CD4-positive, alpha-beta T cell treated with Interleukin-15 for 1 hour (primary cell): ENCODE data around the gene EXTL1.

Experiments
- DNase-seq: peaks from one replicate; pipeline ENCODE4 v3.0.0-alpha.2; 2020

The EXTL1 gene

GRCh38 chr1:26025060-26025459 lies 3.5 kb downstream of the EXTL1 start:
- DNase-seq, result no peak

GRCh38 chr1:26025517-26025916 lies 3.9 kb downstream of the EXTL1 start:
- no peak for DNase-seq

- no peak for DNase-seq
These were observed 6.3 kb downstream of the EXTL1 start for GRCh38 chr1:26027716-26028489.

GRCh38 chr1:26028490-26028980 lies 7.0 kb downstream of the EXTL1 start:
- no peak for DNase-seq

- no peak for DNase-seq
These were observed 7.7 kb downstream of the EXTL1 start for GRCh38 chr1:26029054-26029863.

- no peak for DNase-seq
These were observed 8.4 kb downstream of the EXTL1 start for GRCh38 chr1:26029864-26030481.

GRCh38 chr1:26031196-26031595 lies 9.6 kb downstream of the EXTL1 start:
- DNase-seq, result no peak

GRCh38 chr1:26031611-26032220 lies 10.1 kb downstream of the EXTL1 start:
- DNase-seq, result no peak

GRCh38 chr1:26032656-26033357 lies 11.2 kb downstream of the EXTL1 start:
- DNase-seq, result no peak

GRCh38 chr1:26034504-26035202 lies 13.1 kb downstream of the EXTL1 start:
- DNase-seq, result no peak

GRCh38 chr1:26035203-26035958 lies 13.8 kb downstream of the EXTL1 start:
- DNase-seq, result peak; percentile 93

GRCh38 chr1:26035959-26036755 lies 14.6 kb downstream of the EXTL1 start:
- DNase-seq, result peak; percentile 58

- no peak for DNase-seq
These were observed 15.2 kb downstream of the EXTL1 start for GRCh38 chr1:26036756-26037281.

- DNase-seq, result no peak
These were observed 16.3 kb downstream of the EXTL1 start for GRCh38 chr1:26037904-26038303.

- no peak for DNase-seq
These were observed 16.9 kb downstream of the EXTL1 start for GRCh38 chr1:26038477-26038876.

GRCh38 chr1:26038904-26039303 lies 17.3 kb downstream of the EXTL1 start:
- DNase-seq, result no peak

GRCh38 chr1:26041401-26041800 lies 19.8 kb downstream of the EXTL1 start:
- no peak for DNase-seq

- no peak for DNase-seq
These were observed 20.4 kb downstream of the EXTL1 start for GRCh38 chr1:26041978-26042377.

- no peak for DNase-seq
These were observed 22.2 kb downstream of the EXTL1 start for GRCh38 chr1:26043765-26044164.

- no peak for DNase-seq
These were observed 22.8 kb downstream of the EXTL1 start for GRCh38 chr1:26044414-26044813.
